Heart right ventricle (tissue), 16 donors: ENCODE data around the gene SPIRE2. TPM values are rescaled to one million over a fixed set of nuclear protein-coding genes. Genes with fewer than 3 reads are reported as not detected.

Experiments
- ATAC-seq, 8 donors: fragments of 200-7000 bp; cut with Tn5 transposase; one replicate each; pipeline ENCODE4 v1.9.1; 2020; ENCODE audit warnings: mild to moderate bottlenecking in 8 of 8, moderate library complexity in 8 of 8, moderate number of reproducible peaks in 1 of 8
- DNase-seq, 2 donors: peaks; one replicate each; pipeline ENCODE4 v3.0.0-alpha.2; 2020
- H3K27ac ChIP-seq, 10 donors: fragments of 200-600 bp; sonication (generic) in 2 of 10; one replicate each; pipeline versions ENCODE4 v1.5.0 to v1.8.0; 2020 to 2022; ENCODE audit warnings: mild to moderate bottlenecking in 3 of 10
- H3K27me3 ChIP-seq, 7 donors: fragments of 200-600 bp; one replicate each; pipeline ENCODE4 v1.8.0; 2021 to 2022; ENCODE audit warnings: mild to moderate bottlenecking in 2 of 7
- H3K36me3 ChIP-seq, 9 donors: fragments of 200-600 bp; sonication (generic) in 1 of 9; one replicate each; pipeline versions ENCODE4 v1.5.0 to v1.8.0; 2020 to 2022; ENCODE audit warnings: mild to moderate bottlenecking in 2 of 9
- H3K4me1 ChIP-seq, 9 donors: fragments of 200-600 bp; sonication (generic) in 1 of 9; one replicate each; pipeline versions ENCODE4 v1.5.0 to v1.8.0; 2020 to 2022; ENCODE audit warnings: mild to moderate bottlenecking in 4 of 9
- H3K4me3 ChIP-seq, 10 donors: fragments of 200-600 bp; sonication (generic) in 2 of 10; one replicate each; pipeline versions ENCODE4 v1.5.0 to v1.8.0; 2020 to 2022; ENCODE audit warnings: mild to moderate bottlenecking in 7 of 10, moderate library complexity in 2 of 10
- H3K9me3 ChIP-seq, 11 donors: fragments of 200-600 bp in 10 of 11; sonication (generic) in 2 of 11; one replicate each; pipeline versions ENCODE4 v1.5.0 to v1.8.0; 2013 to 2022; ENCODE audit warnings: mild to moderate bottlenecking in 2 of 11, control low read depth in 1 of 11, moderate library complexity in 1 of 11
- WGBS, 2 donors: extraction: QIAGEN DNeasy Blood & Tissue Kit; methylation state at CpG; one replicate each; pipeline ENCODE4 v1.1.7; 2013; ENCODE audit warnings: inconsistent platforms in 1 of 2; 5-methylcytosine and 5-hydroxymethylcytosine counted together
- intact Hi-C, 10 donors: fragments of 100-400 bp; cut with DNase I; formaldehyde crosslinking; loops; one replicate each; pipeline versions ENCODE4 v1.11.1 to v1.14.2; 2022
- polyA plus RNA-seq, 2 donors: library from polyadenylated mRNA; stranded (reverse); fragments of 200-250 nt; gene quantifications; one replicate each; pipeline ENCODE4 v1.2.3, GENCODE V29; 2013
- total RNA-seq, 10 donors: library from RNA; stranded (reverse); fragmentation: NEBNext Ultra II Directional in 3 of 10; extraction: Animal tissue kit (Norgen Biotek cat#: 25700) in 3 of 10; gene quantifications; one replicate each; pipeline versions ENCODE4 v1.2.1 to v1.2.4, GENCODE V29; 2021 to 2023
- TF ChIP-seq, protein P1 (sequence below), 9 donors: fragments of 200-600 bp; sonication (generic) in 2 of 9; IDR thresholded peaks; one replicate each; pipeline versions ENCODE4 v1.5.0 to v1.8.0; 2021 to 2022; ENCODE audit warnings: antibody characterized with exemption in 9 of 9, mild to moderate bottlenecking in 5 of 9, moderate library complexity in 1 of 9
- donor health status: Arrhythmogenic right ventricular cardiomyopathy.
- donor health status: ischemic (EF 13 %, LVEDD 7.1; RV severe dilation, severe dysfunction).
- donor health status: healthy with polysubstance abuse.
- donor health status: DM: no; HTN: yes; CAD: no.
- donor health status: DM: no; HTN: no; CAD: no.
- donor health status: ischemic (EF 25% LVEDD 6.9; RV normal size, moderate dysfunction).
- donor health status: ischemic (EF 25% LVEDD 5.7; RV mildly dilated, moderate dysfunction).
- donor health status: healthy.
- donor health status: DM: yes; HTN: yes; CAD: no.
- donor health status: Ischemic cardiomyopathy.
- donor health status: ischemic (EF 35%, LVEDD 5.7; RV mildly dilated, moderate dysfunction).
- donor health status: nonischemic (EF 11% LVEDD 7.7; RV severe dilation, severe dysfunction).
- donor health status: DM: yes; HTN: yes; CAD: no.
- donor health status: PGD.
- donor health status: ischemic (EF 29% LVEDD 5.4; RV normal size, mild dysfunction).
- donor health status: nonischemic (EF 23%, LVEDD 6.1; RV moderate dilation, normal function).

The SPIRE2 gene
- total and polyA plus RNA-seq, 12 donors, result 0.46 to 1.9 (median 1.2) TPM

GRCh38 chr16:89870440-89870839 is 42.2 kb downstream of the SPIRE2 start:
- intact Hi-C loops, result loop anchor here in 2 of 10 donors (5.0 to 10.0 kb wide), 2 partner anchors 168 to 216 kb away; partner anchors contain the start of genes CHMP1A (in 1 of the 2), SPATA2L (in 1 of the 2) and SPATA33 (in 1 of the 2)

GRCh38 chr16:89871895-89872294 is 43.6 kb downstream of the SPIRE2 start:
- H3K27ac ChIP-seq, result peak overlapping the region in 1 of 10 donors; percentile 98
- WGBS, 2 donors, result 94% methylated on average over 9 of the region's 9 CpGs
- ATAC-seq, result no peak
- H3K9me3 ChIP-seq, result peaks cover 0 to 12% (median 7%) of the 10 kb centered on the region in 11 donors
- DNase-seq, result no peak
- no peak overlapping the region for H3K4me3 ChIP-seq
- TF ChIP-seq, protein P1, sequence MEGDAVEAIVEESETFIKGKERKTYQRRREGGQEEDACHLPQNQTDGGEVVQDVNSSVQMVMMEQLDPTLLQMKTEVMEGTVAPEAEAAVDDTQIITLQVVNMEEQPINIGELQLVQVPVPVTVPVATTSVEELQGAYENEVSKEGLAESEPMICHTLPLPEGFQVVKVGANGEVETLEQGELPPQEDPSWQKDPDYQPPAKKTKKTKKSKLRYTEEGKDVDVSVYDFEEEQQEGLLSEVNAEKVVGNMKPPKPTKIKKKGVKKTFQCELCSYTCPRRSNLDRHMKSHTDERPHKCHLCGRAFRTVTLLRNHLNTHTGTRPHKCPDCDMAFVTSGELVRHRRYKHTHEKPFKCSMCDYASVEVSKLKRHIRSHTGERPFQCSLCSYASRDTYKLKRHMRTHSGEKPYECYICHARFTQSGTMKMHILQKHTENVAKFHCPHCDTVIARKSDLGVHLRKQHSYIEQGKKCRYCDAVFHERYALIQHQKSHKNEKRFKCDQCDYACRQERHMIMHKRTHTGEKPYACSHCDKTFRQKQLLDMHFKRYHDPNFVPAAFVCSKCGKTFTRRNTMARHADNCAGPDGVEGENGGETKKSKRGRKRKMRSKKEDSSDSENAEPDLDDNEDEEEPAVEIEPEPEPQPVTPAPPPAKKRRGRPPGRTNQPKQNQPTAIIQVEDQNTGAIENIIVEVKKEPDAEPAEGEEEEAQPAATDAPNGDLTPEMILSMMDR (IDR thresholded peaks at IDR 0.05), result no peak
- intact Hi-C loops, result loop anchor here in 2 of 10 donors (5.0 to 10.0 kb wide), 2 partner anchors 170 to 217 kb away; partner anchors contain the start of genes CHMP1A (in 1 of the 2), SPATA2L (in 1 of the 2) and SPATA33 (in 1 of the 2)
- H3K27me3 ChIP-seq, result no peaks in the 10 kb centered on the region
- peaks cover 0 to 24% (median 4%) of the 10 kb centered on the region in 9 donors for H3K36me3 ChIP-seq
- H3K4me1 ChIP-seq, result peaks cover 3 to 28% (median 18%) of the 10 kb centered on the region in 9 donors

More at GRCh38 chr16:89870440-89870839, 42.2 kb downstream of the SPIRE2 start:
- H3K27ac ChIP-seq, result no peak overlapping the region
- TF ChIP-seq, protein P1 (IDR thresholded peaks at IDR 0.05), result no peak
- H3K9me3 ChIP-seq, result peaks cover 0 to 12% (median 7%) of the 10 kb centered on the region in 11 donors
- no peak overlapping the region for H3K4me3 ChIP-seq
- H3K36me3 ChIP-seq, result peaks cover 0 to 9% (median 4%) of the 10 kb centered on the region in 9 donors
- 85 to 86% methylated on average over 6 of the region's 6 CpGs for WGBS, 2 donors
- no peaks in the 10 kb centered on the region for H3K27me3 ChIP-seq
- ATAC-seq (no peak), DNase-seq (no peak)
- H3K4me1 ChIP-seq, result peaks cover 3 to 24% (median 18%) of the 10 kb centered on the region in 9 donors

- intact Hi-C loops, result loop anchor here in 2 of 10 donors (5.0 to 10.0 kb wide), 2 partner anchors 171 to 219 kb away; partner anchors contain the start of genes CHMP1A (in 1 of the 2), SPATA2L (in 1 of the 2) and SPATA33 (in 1 of the 2)
- H3K27ac ChIP-seq, result peak within 1 kb of the TSS; percentile 98 to 100 (median 99)
- no peaks in the 10 kb centered on the region for H3K27me3 ChIP-seq
- TF ChIP-seq, protein P1 (IDR thresholded peaks at IDR 0.05), result no peak
- H3K9me3 ChIP-seq, result peaks cover 0 to 1% (median 0%) of the 10 kb centered on the region in 11 donors
- peaks cover 3 to 29% (median 18%) of the 10 kb centered on the region in 9 donors for H3K4me1 ChIP-seq
- ATAC-seq (peak; percentile 65 to 86 (median 80)), DNase-seq (peak; percentile 83 to 87)
- peaks cover 0 to 37% (median 9%) of the 10 kb centered on the region in 9 donors for H3K36me3 ChIP-seq
- H3K4me3 ChIP-seq, result peak within 1 kb of the TSS; percentile 61 to 90 (median 83)
- WGBS, 2 donors, result 1% methylated on average over 88 to 103 of the region's 104 CpGs
Measured at GRCh38 chr16:89873109-89873971, 45.1 kb downstream of the SPIRE2 start, which contains the start of gene TCF25. Gene TCF25 (plus strand): TSS chr16:89873592. CDS start chr16:89873668, 76 bp downstream.
